Rectal smooth muscle tissue (tissue), 1 donor: Measurements from ENCODE around the gene TRMT11.
"Not testable (repeated sequence)": the region's sequence is repeated elsewhere in the genome, so short reads cannot be mapped to it uniquely, and the experiment has no call there.

Experiments used
- H3K27ac ChIP-seq: one replicate; pipeline ENCODE4 v1.7.0; 2013; ENCODE audit warnings: low read depth, low read length, inconsistent platforms
- H3K27me3 ChIP-seq: one replicate; pipeline ENCODE4 v1.7.0; 2013; ENCODE audit warnings: low read length; ENCODE audit not compliant: control insufficient read depth, insufficient read depth
- H3K36me3 ChIP-seq: one replicate; pipeline ENCODE4 v1.7.0; 2013; ENCODE audit warnings: low read length; ENCODE audit not compliant: control insufficient read depth, insufficient read depth
- H3K4me1 ChIP-seq: one replicate; pipeline ENCODE4 v1.7.0; 2013; ENCODE audit warnings: low read length; ENCODE audit not compliant: control insufficient read depth, insufficient read depth
- H3K4me3 ChIP-seq: one replicate; pipeline ENCODE4 v1.7.0; 2013; ENCODE audit warnings: low read length
- H3K9ac ChIP-seq: one replicate; pipeline ENCODE4 v1.7.0; 2013; ENCODE audit warnings: low read length

Gene TRMT11

DNA sequence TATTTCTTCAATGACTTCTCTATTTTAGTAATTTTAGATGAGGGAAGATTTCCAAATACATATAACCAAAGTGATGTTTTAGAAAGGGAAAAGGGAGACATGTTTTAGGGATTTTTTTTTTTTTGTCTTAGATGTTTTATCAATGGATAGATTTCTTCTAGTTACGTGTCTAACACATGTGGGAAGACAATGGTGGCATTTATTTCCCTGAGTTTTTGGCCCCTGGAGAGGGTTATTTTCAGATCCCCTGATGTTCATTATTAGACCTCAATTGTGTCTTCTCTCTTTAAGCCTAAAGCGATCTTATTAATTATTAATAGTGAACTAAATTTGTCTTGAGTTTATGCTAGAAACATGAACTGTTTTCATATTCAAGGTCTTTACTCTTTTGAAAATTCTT lies 30.3 kb downstream of the TRMT11 start:
- no peaks in the 10 kb centered on the region for H3K27me3 ChIP-seq
- no peak overlapping the region for H3K27ac ChIP-seq
- H3K9ac ChIP-seq = no peak overlapping the region
- peaks cover 9% of the 10 kb centered on the region for H3K36me3 ChIP-seq
- no peak overlapping the region for H3K4me3 ChIP-seq
- H3K4me1 ChIP-seq = no peaks in the 10 kb centered on the region

DNA sequence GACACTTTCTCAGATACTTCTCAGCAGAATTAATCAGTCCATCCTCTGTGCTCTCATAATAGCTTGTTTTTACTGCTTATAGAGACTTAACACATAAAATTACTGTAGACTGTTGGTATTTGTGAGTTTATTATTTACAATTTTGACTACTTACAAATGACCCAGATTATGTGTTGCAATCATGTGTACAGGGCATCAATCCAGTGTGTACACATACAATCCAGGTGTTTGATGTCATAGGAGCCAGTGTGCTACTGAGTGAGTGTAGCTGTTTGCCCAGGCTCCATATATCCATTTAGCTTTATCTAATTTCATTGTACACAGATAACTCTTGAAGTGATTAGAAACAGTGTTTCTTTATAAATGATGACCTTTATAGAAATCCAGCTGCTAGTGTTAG lies 31.3 kb downstream of the TRMT11 start:
- Histone ChIP-seq H3K36me3 (peaks cover 7% of the 10 kb centered on the region), H3K9ac (no peak overlapping the region), H3K4me1 (no peaks in the 10 kb centered on the region), H3K27me3 (no peaks in the 10 kb centered on the region), H3K4me3 (no peak overlapping the region), H3K27ac (no peak overlapping the region)

- Histone ChIP-seq H3K36me3 (peaks cover 5% of the 10 kb centered on the region), H3K9ac (no peak overlapping the region), H3K4me3 (no peak overlapping the region), H3K27ac (no peak overlapping the region), H3K27me3 (no peaks in the 10 kb centered on the region), H3K4me1 (no peaks in the 10 kb centered on the region)
Measured at GRCh38 chr6:126020305-126021050, 34.1 kb downstream of the TRMT11 start.

DNA sequence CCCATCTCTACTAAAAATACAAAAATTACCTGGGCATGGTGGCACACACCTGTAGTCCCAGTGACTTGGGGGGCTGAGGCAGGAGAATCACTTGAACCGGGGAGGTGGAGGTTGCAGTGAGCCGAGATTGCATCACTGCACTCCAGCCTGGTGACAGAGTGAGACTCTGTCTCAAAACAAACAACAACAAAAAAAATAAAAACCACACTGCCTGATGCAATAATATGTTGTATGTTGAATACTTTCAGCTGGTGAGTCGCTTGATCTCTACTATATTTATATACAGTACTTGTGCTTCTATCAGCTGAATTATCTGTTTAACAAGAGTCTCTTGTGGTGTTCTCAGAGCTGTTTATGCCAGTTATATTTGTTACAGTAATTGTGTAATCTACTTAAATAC lies 37.1 kb downstream of the TRMT11 start:
- not testable (repeated sequence) for H3K27ac ChIP-seq, H3K9ac ChIP-seq, H3K4me3 ChIP-seq, H3K36me3 ChIP-seq, H3K27me3 ChIP-seq, H3K4me1 ChIP-seq

GRCh38 chr6:126026001-126026400 lies 39.7 kb downstream of the TRMT11 start:
- no peak overlapping the region for H3K9ac ChIP-seq
- H3K27me3 ChIP-seq = no peaks in the 10 kb centered on the region
- no peaks in the 10 kb centered on the region for H3K36me3 ChIP-seq
- H3K4me1 ChIP-seq = no peaks in the 10 kb centered on the region
- no peak overlapping the region for H3K4me3 ChIP-seq
- no peak overlapping the region for H3K27ac ChIP-seq

GRCh38 chr6:126027601-126028000 lies 41.3 kb downstream of the TRMT11 start:
- H3K27ac ChIP-seq = no peak overlapping the region
- H3K4me1 ChIP-seq = no peaks in the 10 kb centered on the region
- H3K9ac ChIP-seq = no peak overlapping the region
- no peak overlapping the region for H3K4me3 ChIP-seq
- H3K36me3 ChIP-seq = no peaks in the 10 kb centered on the region
- H3K27me3 ChIP-seq = no peaks in the 10 kb centered on the region

- Histone ChIP-seq H3K36me3 (no peaks in the 10 kb centered on the region), H3K9ac (no peak overlapping the region), H3K4me1 (peaks cover 3% of the 10 kb centered on the region), H3K27ac (no peak overlapping the region), H3K27me3 (no peaks in the 10 kb centered on the region), H3K4me3 (no peak overlapping the region)
Measured at GRCh38 chr6:126030045-126030444, 43.7 kb downstream of the TRMT11 start.

DNA sequence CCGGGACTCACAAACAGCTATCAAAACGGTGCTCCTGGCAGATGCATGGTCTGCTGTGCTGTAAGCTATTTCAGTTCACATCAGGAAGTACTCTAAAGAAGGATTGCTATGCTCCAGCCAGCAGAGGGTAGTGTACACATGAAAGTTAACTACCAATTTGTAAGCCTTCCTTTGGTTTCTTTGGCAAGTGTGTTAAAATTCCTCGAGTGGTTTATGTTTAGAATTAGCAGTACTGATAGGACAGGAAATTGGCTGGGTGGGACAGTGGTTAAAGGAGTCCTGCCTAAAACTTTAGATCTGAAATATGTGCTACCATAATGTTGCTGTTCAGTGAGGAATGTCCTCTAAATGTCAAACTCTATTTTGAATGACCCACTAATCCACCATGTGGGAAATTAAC lies 47.4 kb downstream of the TRMT11 start:
- Histone ChIP-seq H3K27me3 (no peaks in the 10 kb centered on the region), H3K4me3 (no peak overlapping the region), H3K9ac (no peak overlapping the region), H3K27ac (no peak overlapping the region), H3K36me3 (peaks cover 2% of the 10 kb centered on the region), H3K4me1 (peaks cover 3% of the 10 kb centered on the region)

- no peak overlapping the region for H3K4me3 ChIP-seq
- H3K4me1 ChIP-seq = peaks cover 3% of the 10 kb centered on the region
- peaks cover 8% of the 10 kb centered on the region for H3K36me3 ChIP-seq
- no peak overlapping the region for H3K27ac ChIP-seq
- H3K27me3 ChIP-seq = no peaks in the 10 kb centered on the region
- H3K9ac ChIP-seq = no peak overlapping the region
Measured at GRCh38 chr6:126034656-126035055, 48.3 kb downstream of the TRMT11 start.

DNA sequence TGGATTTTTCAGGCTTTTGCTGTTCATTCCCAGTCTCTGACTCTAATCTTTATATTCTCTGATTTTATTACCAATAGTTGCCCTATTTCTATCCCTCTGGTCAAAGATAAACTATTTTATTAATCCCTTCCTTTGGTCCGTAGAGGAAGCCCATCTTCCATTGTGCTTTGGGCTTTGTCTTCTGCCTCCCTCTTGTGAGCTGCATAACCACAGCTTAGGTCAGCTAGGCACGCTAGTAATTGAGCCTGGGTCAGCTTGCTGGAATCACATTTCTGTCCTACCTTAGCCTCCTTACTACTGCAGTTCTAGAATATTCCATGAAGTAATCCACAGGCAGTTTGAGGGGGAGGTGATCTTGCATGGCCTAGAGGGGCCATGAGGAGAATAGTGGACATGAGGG lies 49.4 kb downstream of the TRMT11 start:
- peaks cover 8% of the 10 kb centered on the region for H3K36me3 ChIP-seq
- no peak overlapping the region for H3K4me3 ChIP-seq
- H3K9ac ChIP-seq = no peak overlapping the region
- no peak overlapping the region for H3K27ac ChIP-seq
- peaks cover 3% of the 10 kb centered on the region for H3K4me1 ChIP-seq
- H3K27me3 ChIP-seq = no peaks in the 10 kb centered on the region

GRCh38 chr6:126038234-126038633 lies 51.9 kb downstream of the TRMT11 start:
- no peak overlapping the region for H3K27ac ChIP-seq
- peaks cover 3% of the 10 kb centered on the region for H3K4me1 ChIP-seq
- no peak overlapping the region for H3K4me3 ChIP-seq
- H3K36me3 ChIP-seq = peaks cover 8% of the 10 kb centered on the region
- no peak overlapping the region for H3K9ac ChIP-seq
- H3K27me3 ChIP-seq = no peaks in the 10 kb centered on the region

DNA sequence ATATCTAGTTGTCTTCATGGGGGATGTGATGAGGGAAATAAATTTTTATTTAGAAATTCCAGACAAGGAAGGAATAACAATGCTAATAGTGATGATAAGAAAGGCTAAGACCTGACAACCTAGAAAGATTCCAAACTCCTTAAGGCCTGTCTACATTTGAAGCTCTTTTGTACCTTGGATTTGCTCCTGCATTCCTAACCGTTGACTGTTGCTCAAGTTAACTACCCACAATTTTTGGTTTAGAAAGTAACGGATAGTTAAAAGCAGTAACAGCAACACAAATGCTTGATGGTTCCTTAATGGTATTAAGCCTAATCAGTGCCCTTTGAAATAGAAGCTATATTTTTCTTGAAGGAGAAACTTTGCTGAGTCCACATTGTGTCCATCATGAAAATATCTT lies 52.9 kb downstream of the TRMT11 start:
- H3K4me1 ChIP-seq = no peaks in the 10 kb centered on the region
- no peaks in the 10 kb centered on the region for H3K27me3 ChIP-seq
- H3K9ac ChIP-seq = no peak overlapping the region
- H3K27ac ChIP-seq = no peak overlapping the region
- peaks cover 8% of the 10 kb centered on the region for H3K36me3 ChIP-seq
- no peak overlapping the region for H3K4me3 ChIP-seq

- Histone ChIP-seq H3K27me3 (no peaks in the 10 kb centered on the region), H3K4me1 (no peaks in the 10 kb centered on the region), H3K9ac (no peak overlapping the region), H3K36me3 (peaks cover 8% of the 10 kb centered on the region), H3K4me3 (no peak overlapping the region), H3K27ac (no peak overlapping the region)
Measured at GRCh38 chr6:126040394-126040793, 54.1 kb downstream of the TRMT11 start.
